ENCODE data around the gene SLC44A4. TPM values are rescaled to one million over a fixed set of nuclear protein-coding genes. Genes with fewer than 3 reads are reported as not detected.
"Not testable (repeated sequence)": the region's sequence is repeated elsewhere in the genome, so short reads cannot be mapped to it uniquely, and the experiment has no call there.

The SLC44A4 gene
- total and polyA plus RNA-seq, 3 donors from 2014 or later = 0.87 to 6.3 (median 1.2) TPM

DNA sequence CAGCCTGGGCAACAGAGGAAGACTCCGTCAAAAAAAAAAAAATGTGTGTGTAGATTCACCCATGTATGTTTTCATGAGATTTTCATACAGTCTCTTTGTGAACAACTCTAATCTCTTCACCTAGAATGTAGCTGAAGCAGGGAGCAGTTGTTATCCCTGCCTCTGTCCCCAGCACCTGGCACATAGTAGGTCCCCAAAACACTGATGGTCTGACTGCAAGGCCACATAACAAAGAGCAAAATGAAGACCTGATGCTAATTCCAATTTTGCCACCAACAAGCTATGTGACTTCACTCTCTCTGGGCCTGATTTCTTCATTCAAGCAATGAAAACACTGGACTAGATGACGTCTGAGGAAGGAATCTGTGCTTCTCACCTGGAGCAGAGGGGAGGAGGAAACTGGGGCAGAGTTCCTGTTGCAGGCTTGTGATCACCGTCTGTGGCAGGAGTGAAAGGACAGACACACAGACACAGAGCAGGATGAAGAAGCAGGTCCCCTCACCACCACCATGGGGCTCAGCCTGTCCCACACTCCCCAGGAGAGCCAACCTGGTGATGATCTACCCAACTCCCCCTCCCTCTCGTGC is 4.6 kb downstream of the SLC44A4 start:
- WGBS, 2 donors = 72 to 76% methylated on average over 4 of the region's 4 CpGs
- H3K27ac ChIP-seq = no peak overlapping the region
- TF ChIP-seq, protein P1, sequence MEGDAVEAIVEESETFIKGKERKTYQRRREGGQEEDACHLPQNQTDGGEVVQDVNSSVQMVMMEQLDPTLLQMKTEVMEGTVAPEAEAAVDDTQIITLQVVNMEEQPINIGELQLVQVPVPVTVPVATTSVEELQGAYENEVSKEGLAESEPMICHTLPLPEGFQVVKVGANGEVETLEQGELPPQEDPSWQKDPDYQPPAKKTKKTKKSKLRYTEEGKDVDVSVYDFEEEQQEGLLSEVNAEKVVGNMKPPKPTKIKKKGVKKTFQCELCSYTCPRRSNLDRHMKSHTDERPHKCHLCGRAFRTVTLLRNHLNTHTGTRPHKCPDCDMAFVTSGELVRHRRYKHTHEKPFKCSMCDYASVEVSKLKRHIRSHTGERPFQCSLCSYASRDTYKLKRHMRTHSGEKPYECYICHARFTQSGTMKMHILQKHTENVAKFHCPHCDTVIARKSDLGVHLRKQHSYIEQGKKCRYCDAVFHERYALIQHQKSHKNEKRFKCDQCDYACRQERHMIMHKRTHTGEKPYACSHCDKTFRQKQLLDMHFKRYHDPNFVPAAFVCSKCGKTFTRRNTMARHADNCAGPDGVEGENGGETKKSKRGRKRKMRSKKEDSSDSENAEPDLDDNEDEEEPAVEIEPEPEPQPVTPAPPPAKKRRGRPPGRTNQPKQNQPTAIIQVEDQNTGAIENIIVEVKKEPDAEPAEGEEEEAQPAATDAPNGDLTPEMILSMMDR (IDR thresholded peaks at IDR 0.05) = no peak
- TF ChIP-seq POLR2A (IDR thresholded peaks at IDR 0.05) = no peak

DNA sequence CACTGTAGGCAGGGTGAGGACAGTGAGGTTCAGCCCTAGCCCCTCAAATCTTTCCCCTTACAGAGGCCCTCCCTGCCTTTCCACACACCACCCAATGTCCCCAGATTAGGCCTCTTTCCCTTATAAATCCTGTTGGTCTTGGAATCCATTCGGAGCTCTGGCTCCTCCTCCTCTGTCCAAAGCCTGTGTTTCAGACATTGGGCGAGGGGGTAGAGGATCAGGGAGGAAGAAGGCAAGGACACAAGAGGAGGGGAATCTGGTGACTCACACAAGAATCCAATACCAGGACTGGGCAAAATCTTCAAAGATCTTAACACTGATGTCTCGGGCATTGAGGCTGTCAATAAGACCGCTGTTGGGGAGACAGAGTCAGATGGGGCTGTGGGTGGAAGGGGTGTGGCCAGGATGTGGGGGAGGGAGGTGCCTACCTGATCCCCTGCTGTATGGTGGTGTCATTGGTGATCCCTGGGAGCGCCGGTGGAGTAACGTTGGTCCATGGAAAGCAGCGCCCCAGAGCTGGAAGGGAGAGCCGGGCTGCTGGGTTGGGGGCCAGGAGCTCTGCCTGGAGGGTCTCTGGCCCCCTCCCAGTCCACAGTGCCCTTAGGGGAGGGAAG is 7.6 kb downstream of the SLC44A4 start:
- no peaks in the 10 kb centered on the region for H3K36me3 ChIP-seq (ENCODE audit: low read depth, missing control alignments)
- intact Hi-C loops (cut with DNase I; ENCODE audit: low total_unique reads) = no loop called here
- no peaks in the 10 kb centered on the region for H3K9me3 ChIP-seq
- TF ChIP-seq POLR2A (IDR thresholded peaks at IDR 0.05) = no peak
- TF ChIP-seq, protein P1 (IDR thresholded peaks at IDR 0.05) = no peak
- H3K4me1 ChIP-seq = no peaks in the 10 kb centered on the region
- no peak overlapping the region for H3K4me3 ChIP-seq
- DNase-seq = no peak
- 59 to 67% methylated on average over 4 to 9 of the region's 9 CpGs for WGBS, 2 donors
- no peak overlapping the region for H3K27ac ChIP-seq
- no peaks in the 10 kb centered on the region for H3K27me3 ChIP-seq

More for the DNA sequence above, 4.6 kb downstream of the SLC44A4 start:
- H3K9me3 ChIP-seq = no peaks in the 10 kb centered on the region
- intact Hi-C loops (cut with DNase I; ENCODE audit: low total_unique reads) = no loop called here
- H3K4me3 ChIP-seq = no peak overlapping the region
- no peaks in the 10 kb centered on the region for H3K27me3 ChIP-seq
- no peaks in the 10 kb centered on the region for H3K4me1 ChIP-seq
- no peaks in the 10 kb centered on the region for H3K36me3 ChIP-seq (ENCODE audit: low read depth, missing control alignments)
- DNase-seq = no peak

DNA sequence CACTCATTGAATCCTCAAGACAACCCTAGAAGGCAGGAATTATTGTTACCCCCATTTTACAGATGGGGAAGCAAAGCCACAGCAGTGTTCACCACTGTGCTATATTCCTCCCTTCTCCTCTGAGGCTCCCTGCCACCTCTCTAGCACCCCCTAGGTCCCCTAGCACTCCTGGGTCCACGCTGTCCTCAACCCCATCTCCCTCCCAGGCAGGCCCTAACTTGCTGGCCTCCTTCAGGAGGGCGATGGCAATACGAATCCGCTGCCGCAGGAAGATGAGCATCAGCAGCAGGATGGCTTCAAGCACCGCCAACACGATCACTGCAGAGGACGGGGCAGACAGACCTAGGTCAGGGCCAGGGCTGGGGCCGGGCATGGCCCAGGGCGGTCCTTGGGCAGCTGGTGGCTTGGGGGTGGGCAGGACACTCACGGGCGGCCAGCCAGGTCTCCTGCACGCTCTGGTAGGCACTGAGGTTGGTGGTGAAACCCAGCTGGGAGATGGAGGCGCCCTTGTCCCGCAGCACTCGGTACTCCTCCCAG is 8.3 kb downstream of the SLC44A4 start:
- H3K27ac ChIP-seq = no peak overlapping the region
- TF ChIP-seq, protein P1 (IDR thresholded peaks at IDR 0.05) = no peak
- no peak for TF ChIP-seq POLR2A (IDR thresholded peaks at IDR 0.05)
- 76% methylated on average over 11 to 15 of the region's 16 CpGs for WGBS, 2 donors
- no peak for DNase-seq
- no peaks in the 10 kb centered on the region for H3K27me3 ChIP-seq
- no peak overlapping the region for H3K4me3 ChIP-seq
- no peaks in the 10 kb centered on the region for H3K9me3 ChIP-seq
- intact Hi-C loops (cut with DNase I; ENCODE audit: low total_unique reads) = no loop called here
- no peaks in the 10 kb centered on the region for H3K36me3 ChIP-seq (ENCODE audit: low read depth, missing control alignments)
- H3K4me1 ChIP-seq = no peaks in the 10 kb centered on the region

DNA sequence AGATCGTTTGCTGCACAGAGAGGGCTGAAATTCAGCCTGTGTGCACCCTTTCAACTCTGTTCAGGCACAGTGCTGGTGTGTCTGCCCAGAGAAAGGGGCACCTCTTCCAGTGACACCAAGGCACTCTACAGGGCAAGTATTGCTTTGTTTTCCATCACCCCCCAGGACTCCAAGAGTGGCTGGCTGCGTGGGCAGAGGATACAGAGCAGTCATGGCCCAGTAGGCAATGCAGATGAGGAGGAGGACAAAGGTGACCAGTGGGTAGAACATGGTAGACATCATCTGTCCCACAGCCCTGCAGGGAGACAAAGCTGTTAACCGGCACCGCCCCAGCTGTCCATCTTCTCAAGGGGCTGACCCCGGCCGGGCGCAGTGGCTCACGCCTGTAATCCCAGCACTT is 9.5 kb downstream of the SLC44A4 start:
- no peaks in the 10 kb centered on the region for H3K9me3 ChIP-seq
- H3K4me1 ChIP-seq = peaks cover 2% of the 10 kb centered on the region
- no peaks in the 10 kb centered on the region for H3K36me3 ChIP-seq (ENCODE audit: low read depth, missing control alignments)
- WGBS, 2 donors = 76 to 83% methylated on average over 3 to 8 of the region's 8 CpGs
- H3K4me3 ChIP-seq = no peak overlapping the region
- no peak overlapping the region for H3K27ac ChIP-seq
- no peaks in the 10 kb centered on the region for H3K27me3 ChIP-seq
- TF ChIP-seq POLR2A (IDR thresholded peaks at IDR 0.05) = no peak
- TF ChIP-seq, protein P1 (IDR thresholded peaks at IDR 0.05) = no peak
- DNase-seq = no peak
- intact Hi-C loops (cut with DNase I; ENCODE audit: low total_unique reads) = no loop called here

DNA sequence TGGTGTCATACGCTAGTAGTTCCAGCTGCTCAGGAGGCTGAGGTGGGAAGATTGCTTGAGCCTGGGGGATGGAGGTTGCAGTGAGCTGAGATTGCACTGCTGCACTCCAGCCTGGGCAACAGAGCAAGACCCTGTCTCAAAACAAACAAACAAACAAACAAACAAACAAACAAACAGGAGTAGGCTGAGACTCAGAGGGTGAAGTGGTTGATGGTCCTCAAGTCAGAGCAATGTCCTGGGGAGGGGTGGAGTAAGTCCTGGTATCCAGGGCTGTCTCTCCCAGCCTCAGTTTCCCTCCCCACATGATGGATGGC is 10.2 kb downstream of the SLC44A4 start:
- H3K4me3 ChIP-seq; H3K9me3 ChIP-seq; H3K4me1 ChIP-seq; H3K27me3 ChIP-seq; H3K27ac ChIP-seq; DNase-seq; H3K36me3 ChIP-seq (ENCODE audit: low read depth, missing control alignments); intact Hi-C loops (cut with DNase I; ENCODE audit: low total_unique reads): not testable (repeated sequence)
- WGBS, 2 donors = 63 to 88% methylated on average over 1 of the region's 1 CpG
